Testis (tissue), 3 donors: Measurements from ENCODE around the gene SIAH2. TPM values are rescaled to one million over a fixed set of nuclear protein-coding genes. Genes with fewer than 3 reads are reported as not detected.
A peak's percentile ranks its signal among the peaks of the same experiment; 100 is the strongest.

Experiments
- DNase-seq: peaks from one replicate; pipeline ENCODE4 v3.0.0-alpha.2; 2019
- H3K27ac ChIP-seq, 2 donors: fragments of 200-600 bp; sonication (generic); one replicate each; pipeline ENCODE4 v1.5.1; 2019
- H3K27me3 ChIP-seq: fragments of 200-600 bp; sonication (generic); one replicate; pipeline ENCODE4 v1.5.1; 2019
- H3K36me3 ChIP-seq: fragments of 200-600 bp; sonication (generic); one replicate; pipeline ENCODE4 v1.5.1; 2017; ENCODE audit warnings: low read depth; ENCODE audit errors: missing control alignments
- H3K4me1 ChIP-seq: fragments of 200-600 bp; sonication (generic); one replicate; pipeline ENCODE4 v1.5.1; 2019
- H3K4me3 ChIP-seq, 2 donors: fragments of 200-600 bp; sonication (generic); one replicate each; pipeline ENCODE4 v1.5.1; 2017 to 2019
- H3K9me3 ChIP-seq: fragments of 200-600 bp; sonication (generic); one replicate; pipeline ENCODE4 v1.5.1; 2017
- POLR2A ChIP-seq: fragments of 450-650 bp; IDR thresholded peaks from one replicate; pipeline ENCODE4 v1.6.1; 2017; ENCODE audit warnings: antibody characterized with exemption, mild to moderate bottlenecking, moderate library complexity
- WGBS, 2 donors: methylation state at CpG; one replicate each; pipeline ENCODE4 v1.1.5; 2018; 5-methylcytosine and 5-hydroxymethylcytosine counted together
- intact Hi-C: fragments of 100-400 bp; cut with DNase I; formaldehyde crosslinking; loops from one replicate; pipeline ENCODE4 v1.15.1; 2023; ENCODE audit warnings: low total_unique reads
- polyA plus RNA-seq: library from polyadenylated mRNA; stranded (reverse); fragments of 350-450 nt; fragmentation: Illumina TruSeq; extraction: RNeasy Lipid Tissue Mini Kit (QIAGEN cat#74804); gene quantifications from one replicate; pipeline ENCODE4 v1.2.3, GENCODE V29; 2014; ENCODE audit warnings: low read depth, low replicate concordance; ENCODE audit not compliant: insufficient read depth
- total RNA-seq, 2 donors: library from RNA; depleted of rRNA; stranded (reverse); fragments of >200 nt; gene quantifications; one replicate each; pipeline ENCODE4 v1.2.3, GENCODE V29; 2016
- TF ChIP-seq, protein P1 (sequence below), 3 experiments: fragments of 450-650 bp in 2 of 3; fragments of 200-600 bp in 1 of 3; sonication (generic) in 1 of 3; IDR thresholded peaks; one replicate each; pipeline ENCODE4 v1.5.1; 2016 to 2019; ENCODE audit warnings: antibody characterized with exemption in 3 of 3, mild to moderate bottlenecking in 2 of 3, moderate library complexity in 1 of 3

Gene SIAH2
- total and polyA plus RNA-seq, 3 donors from 2014 or later, result 17.5 to 46.1 (median 37.5) TPM

DNA sequence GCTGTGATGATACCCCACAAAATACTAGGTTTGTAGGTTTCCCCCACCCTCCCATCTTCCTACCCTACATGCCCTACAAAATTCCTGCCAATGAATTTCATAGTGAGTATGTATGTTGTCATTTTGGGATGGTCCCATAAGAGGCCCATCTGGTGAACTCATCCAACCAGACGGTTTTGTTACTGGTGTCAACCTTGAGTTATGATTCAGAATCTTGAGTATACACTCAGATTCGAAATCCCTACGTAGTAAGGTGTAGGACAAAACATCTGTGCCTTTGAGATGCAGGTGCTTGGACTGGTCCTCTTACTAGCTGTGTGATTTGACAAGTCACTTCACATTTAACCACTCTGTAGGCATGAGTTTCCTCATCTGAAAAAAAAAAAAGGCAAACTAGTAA lies 3.6 kb downstream of the SIAH2 start:
- no peak overlapping the region for H3K4me3 ChIP-seq
- H3K27me3 ChIP-seq, result no peaks in the 10 kb centered on the region
- intact Hi-C loops, result no loop called here
- peaks cover 8% of the 10 kb centered on the region for H3K4me1 ChIP-seq
- no peaks in the 10 kb centered on the region for H3K36me3 ChIP-seq
- no peak overlapping the region for H3K27ac ChIP-seq
- TF ChIP-seq, protein P1, sequence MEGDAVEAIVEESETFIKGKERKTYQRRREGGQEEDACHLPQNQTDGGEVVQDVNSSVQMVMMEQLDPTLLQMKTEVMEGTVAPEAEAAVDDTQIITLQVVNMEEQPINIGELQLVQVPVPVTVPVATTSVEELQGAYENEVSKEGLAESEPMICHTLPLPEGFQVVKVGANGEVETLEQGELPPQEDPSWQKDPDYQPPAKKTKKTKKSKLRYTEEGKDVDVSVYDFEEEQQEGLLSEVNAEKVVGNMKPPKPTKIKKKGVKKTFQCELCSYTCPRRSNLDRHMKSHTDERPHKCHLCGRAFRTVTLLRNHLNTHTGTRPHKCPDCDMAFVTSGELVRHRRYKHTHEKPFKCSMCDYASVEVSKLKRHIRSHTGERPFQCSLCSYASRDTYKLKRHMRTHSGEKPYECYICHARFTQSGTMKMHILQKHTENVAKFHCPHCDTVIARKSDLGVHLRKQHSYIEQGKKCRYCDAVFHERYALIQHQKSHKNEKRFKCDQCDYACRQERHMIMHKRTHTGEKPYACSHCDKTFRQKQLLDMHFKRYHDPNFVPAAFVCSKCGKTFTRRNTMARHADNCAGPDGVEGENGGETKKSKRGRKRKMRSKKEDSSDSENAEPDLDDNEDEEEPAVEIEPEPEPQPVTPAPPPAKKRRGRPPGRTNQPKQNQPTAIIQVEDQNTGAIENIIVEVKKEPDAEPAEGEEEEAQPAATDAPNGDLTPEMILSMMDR (IDR thresholded peaks at IDR 0.05), result no peak
- no peaks in the 10 kb centered on the region for H3K9me3 ChIP-seq
- WGBS, 2 donors, result 81 to 87% methylated on average over 3 of the region's 3 CpGs
- DNase-seq, result no peak

DNA sequence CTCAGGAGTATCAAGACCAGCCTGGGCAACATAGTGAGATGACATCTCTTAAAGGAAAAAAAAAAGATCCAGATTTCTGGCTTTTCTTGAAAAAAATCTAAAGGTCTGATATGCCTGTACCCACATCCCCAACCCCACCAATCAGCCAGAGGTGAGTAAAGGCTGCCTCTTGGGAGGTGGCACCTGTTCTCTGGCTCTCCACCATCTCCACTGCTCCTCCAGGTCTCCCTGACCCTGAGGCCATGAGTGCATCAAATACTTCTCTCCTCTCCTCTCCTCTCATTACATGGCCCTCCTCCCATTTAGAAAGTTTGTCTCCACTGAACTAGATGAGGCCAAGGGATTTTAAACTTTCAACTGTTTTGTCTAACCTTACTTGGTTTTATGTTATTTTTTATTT lies 5.2 kb downstream of the SIAH2 start:
- Histone ChIP-seq H3K27me3 (no peaks in the 10 kb centered on the region), H3K4me3 (no peak overlapping the region), H3K27ac (no peak overlapping the region), H3K36me3 (no peaks in the 10 kb centered on the region), H3K9me3 (no peaks in the 10 kb centered on the region), H3K4me1 (peaks cover 3% of the 10 kb centered on the region)
- peak; percentile 11 for DNase-seq
- intact Hi-C loops, result no loop called here
- TF ChIP-seq, protein P1 (IDR thresholded peaks at IDR 0.05), result no peak
- no peak for TF ChIP-seq POLR2A

DNA sequence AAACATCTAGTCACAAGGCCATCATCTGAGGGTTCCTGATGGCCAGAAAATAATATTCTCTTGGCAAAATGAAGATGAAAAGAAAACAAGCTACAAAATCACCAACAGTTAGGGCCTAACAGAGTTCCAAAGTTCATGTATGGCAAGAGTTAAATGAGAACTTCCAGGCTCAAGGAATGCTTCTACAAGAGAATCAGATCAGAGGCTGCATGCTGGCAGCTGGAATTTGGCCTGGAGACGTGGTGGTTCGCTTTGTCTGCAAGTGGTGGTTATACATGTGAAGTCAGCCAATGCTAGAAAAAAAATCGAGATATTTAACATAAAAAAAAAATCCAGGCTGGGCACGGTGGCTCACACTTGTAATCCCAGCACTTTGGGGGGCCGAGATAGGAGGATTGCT lies 5.6 kb downstream of the SIAH2 start:
- H3K9me3 ChIP-seq, result no peaks in the 10 kb centered on the region
- H3K27ac ChIP-seq, result no peak overlapping the region
- no peaks in the 10 kb centered on the region for H3K36me3 ChIP-seq
- peak; percentile 12 for DNase-seq
- 74 to 79% methylated on average over 5 of the region's 5 CpGs for WGBS, 2 donors
- no peaks in the 10 kb centered on the region for H3K27me3 ChIP-seq
- H3K4me3 ChIP-seq, result no peak overlapping the region
- TF ChIP-seq, protein P1 (IDR thresholded peaks at IDR 0.05), result no peak
- no peak for TF ChIP-seq POLR2A
- peaks cover 3% of the 10 kb centered on the region for H3K4me1 ChIP-seq
- intact Hi-C loops, result no loop called here

DNA sequence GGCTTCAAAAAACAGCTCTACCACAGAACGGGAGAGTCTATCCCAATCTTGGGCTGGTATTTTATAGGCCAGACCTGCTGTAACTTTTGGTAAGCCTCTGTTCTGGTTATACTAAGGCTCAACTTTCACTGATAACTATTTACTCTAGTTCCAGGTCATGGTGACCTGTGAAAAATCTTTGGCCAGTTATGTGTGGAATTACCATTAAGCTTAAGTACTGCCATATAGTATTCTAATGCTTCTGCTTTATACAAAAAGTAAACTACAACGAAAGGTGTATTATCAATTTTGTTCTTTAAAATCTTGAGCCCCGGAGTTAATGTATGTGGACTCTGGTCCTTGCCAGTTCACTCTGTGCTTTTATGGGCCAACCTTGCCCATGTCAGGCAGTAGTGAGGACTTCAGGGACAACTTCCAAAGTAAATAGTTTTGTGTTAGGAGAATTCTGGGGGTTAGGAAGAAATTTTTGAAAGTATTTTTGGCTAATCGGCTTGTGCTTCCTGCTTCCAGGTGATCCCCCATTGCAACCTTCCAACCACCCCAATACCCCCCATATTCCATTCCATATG lies 6.4 kb downstream of the SIAH2 start:
- Histone ChIP-seq H3K4me1 (peaks cover 3% of the 10 kb centered on the region), H3K27ac (peak overlapping the region in 1 of 2 donors; percentile 9), H3K36me3 (no peaks in the 10 kb centered on the region), H3K9me3 (no peaks in the 10 kb centered on the region), H3K27me3 (no peaks in the 10 kb centered on the region), H3K4me3 (no peak overlapping the region)
- TF ChIP-seq POLR2A, result no peak
- TF ChIP-seq, protein P1 (IDR thresholded peaks at IDR 0.05), result no peak
- peak; percentile 10 for DNase-seq
- intact Hi-C loops, result no loop called here
- 55 to 58% methylated on average over 4 of the region's 4 CpGs for WGBS, 2 donors

DNA sequence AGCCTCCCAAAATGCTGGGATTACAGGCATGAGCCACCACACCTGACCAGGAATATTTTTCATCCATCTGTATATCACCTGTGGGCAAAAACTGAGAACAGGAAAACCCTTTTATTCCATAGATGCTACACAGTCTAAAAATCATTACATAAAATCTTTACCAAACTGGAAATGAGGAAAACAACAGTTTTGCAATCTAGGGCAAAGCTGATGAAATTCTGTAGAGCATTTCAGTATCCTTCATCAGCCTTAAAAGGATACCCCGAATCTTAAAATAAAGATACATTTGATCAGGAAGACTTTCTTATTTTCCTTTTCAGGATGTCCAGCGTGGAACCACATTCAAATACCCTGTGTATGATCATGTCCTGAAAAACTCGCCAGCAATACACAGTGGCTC lies 7.1 kb downstream of the SIAH2 start:
- H3K9me3 ChIP-seq, result no peaks in the 10 kb centered on the region
- intact Hi-C loops, result no loop called here
- TF ChIP-seq, protein P1 (IDR thresholded peaks at IDR 0.05), result no peak
- TF ChIP-seq POLR2A, result no peak
- no peaks in the 10 kb centered on the region for H3K36me3 ChIP-seq
- no peak overlapping the region for H3K4me3 ChIP-seq
- WGBS, 2 donors, result 81 to 85% methylated on average over 3 of the region's 3 CpGs
- no peak for DNase-seq
- H3K27ac ChIP-seq, result peak overlapping the region in 1 of 2 donors; percentile 9
- no peaks in the 10 kb centered on the region for H3K27me3 ChIP-seq
- H3K4me1 ChIP-seq, result peaks cover 3% of the 10 kb centered on the region
